Liver (tissue), 9 donors: ENCODE results near the gene ZNF615. TPM values are rescaled to one million over a fixed set of nuclear protein-coding genes. Genes with fewer than 3 reads are reported as not detected.
A peak's percentile ranks its signal among the peaks of the same experiment; 100 is the strongest.

ENCODE experiments used
- DNase-seq: peaks from one replicate; pipeline ENCODE4 v3.0.0-alpha.2; 2017; ENCODE audit warnings: low spot score
- H3K27ac ChIP-seq, 2 donors: one replicate each; pipeline ENCODE4 v1.7.0; 2013; ENCODE audit warnings: inconsistent platforms in 2 of 2, low read length in 2 of 2, control low read depth in 1 of 2, low read depth in 1 of 2, mild to moderate bottlenecking in 1 of 2
- H3K27me3 ChIP-seq, 4 donors: one replicate each; pipeline versions ENCODE4 v1.6.1 to v1.7.0; 2013; ENCODE audit warnings: low read length in 3 of 4, inconsistent platforms in 1 of 4, mild to moderate bottlenecking in 1 of 4, moderate library complexity in 1 of 4; ENCODE audit not compliant: control insufficient read depth in 4 of 4, insufficient read depth in 4 of 4
- H3K36me3 ChIP-seq, 4 donors: one replicate each; pipeline versions ENCODE4 v1.6.1 to v1.7.0; 2013; ENCODE audit warnings: low read length in 3 of 4, mild to moderate bottlenecking in 3 of 4, low read depth in 1 of 4, moderate library complexity in 1 of 4; ENCODE audit not compliant: control insufficient read depth in 4 of 4, insufficient read depth in 3 of 4
- H3K4me1 ChIP-seq, 4 donors: one replicate each; pipeline versions ENCODE4 v1.6.1 to v1.7.0; 2013; ENCODE audit warnings: low read length in 3 of 4, mild to moderate bottlenecking in 3 of 4, moderate library complexity in 1 of 4; ENCODE audit not compliant: control insufficient read depth in 4 of 4, insufficient read depth in 4 of 4
- H3K4me3 ChIP-seq, 3 donors: one replicate each; pipeline versions ENCODE4 v1.6.1 to v1.7.0; 2013; ENCODE audit warnings: low read length in 3 of 3, control low read depth in 1 of 3, low read depth in 1 of 3, mild to moderate bottlenecking in 1 of 3
- H3K9ac ChIP-seq, 2 donors: one replicate each; pipeline ENCODE4 v1.7.0; 2013; ENCODE audit warnings: low read length in 2 of 2, mild to moderate bottlenecking in 2 of 2, moderate library complexity in 2 of 2, control low read depth in 1 of 2, low read depth in 1 of 2
- H3K9me3 ChIP-seq, 4 donors: one replicate each; pipeline versions ENCODE4 v1.6.1 to v1.7.0; 2013; ENCODE audit warnings: low read length in 3 of 4; ENCODE audit not compliant: control insufficient read depth in 4 of 4
- ATF3 ChIP-seq: IDR thresholded peaks from 2 replicates; pipeline ENCODE4 v1.6.1; 2016; ENCODE audit warnings: antibody characterized with exemption
- CTCF ChIP-seq: fragments of 150-350 bp; IDR thresholded peaks from 2 replicates; pipeline ENCODE4 v1.5.1; 2017; ENCODE audit warnings: improper control_type of control experiment, low read depth, low read length; ENCODE audit not compliant: missing input control
- FOXA1 ChIP-seq: IDR thresholded peaks from 2 replicates; pipeline ENCODE4 v1.6.1; 2016; ENCODE audit warnings: antibody characterized with exemption
- FOXA2 ChIP-seq: IDR thresholded peaks from 2 replicates; pipeline ENCODE4 v1.6.1; 2016; ENCODE audit warnings: antibody characterized with exemption
- GABPA ChIP-seq, 2 donors: IDR thresholded peaks in 1 of 2; conservative IDR thresholded peaks in 1 of 2; 2 replicates each; pipeline ENCODE4 v1.6.1; 2016; ENCODE audit warnings: antibody characterized with exemption in 2 of 2, mild to moderate bottlenecking in 1 of 2, moderate library complexity in 1 of 2
- HNF4A ChIP-seq, 2 donors: conservative IDR thresholded peaks; 2 replicates each; pipeline ENCODE4 v1.6.1; 2016; ENCODE audit warnings: antibody characterized with exemption in 2 of 2, mild to moderate bottlenecking in 2 of 2
- HNF4G ChIP-seq: IDR thresholded peaks from 2 replicates; pipeline ENCODE4 v1.6.1; 2016; ENCODE audit warnings: antibody characterized with exemption
- JUND ChIP-seq, 2 donors: IDR thresholded peaks; 2 replicates each; pipeline ENCODE4 v1.6.1; 2016; ENCODE audit warnings: antibody characterized with exemption in 2 of 2
- MAX ChIP-seq: IDR thresholded peaks from 2 replicates; pipeline ENCODE4 v1.6.1; 2016; ENCODE audit warnings: antibody characterized with exemption
- RAD21 ChIP-seq, 2 donors: IDR thresholded peaks; 2 replicates each; pipeline ENCODE4 v1.6.1; 2016; ENCODE audit warnings: antibody characterized with exemption in 2 of 2, mild to moderate bottlenecking in 2 of 2
- REST ChIP-seq: IDR thresholded peaks from 2 replicates; pipeline ENCODE4 v1.6.1; 2016; ENCODE audit warnings: antibody characterized with exemption, mild to moderate bottlenecking
- RXRA ChIP-seq, 2 donors: IDR thresholded peaks; 2 replicates each; pipeline ENCODE4 v1.6.1; 2017 to 2018; ENCODE audit warnings: antibody characterized with exemption in 2 of 2, mild to moderate bottlenecking in 1 of 2
- SP1 ChIP-seq: IDR thresholded peaks from 2 replicates; pipeline ENCODE4 v1.6.1; 2018; ENCODE audit warnings: antibody characterized with exemption, mild to moderate bottlenecking
- TAF1 ChIP-seq: conservative IDR thresholded peaks from 2 replicates; pipeline ENCODE4 v1.6.1; 2016; ENCODE audit warnings: antibody characterized with exemption, mild to moderate bottlenecking
- ZBTB33 ChIP-seq: IDR thresholded peaks from 2 replicates; pipeline ENCODE4 v1.6.1; 2016; ENCODE audit warnings: antibody characterized with exemption
- WGBS: extraction: QIAGEN DNeasy Blood & Tissue Kit; methylation state at CpG from one replicate; pipeline ENCODE4 v1.1.7; 2013; 5-methylcytosine and 5-hydroxymethylcytosine counted together
- polyA plus RNA-seq, 2 donors: library from polyadenylated mRNA; stranded (reverse) in 1 of 2; unstranded in 1 of 2; fragments of 200-250 nt in 1 of 2; fragments of >200 nt in 1 of 2; fragmentation: Nextera tagmentation in 1 of 2; extraction: Ambion mirVana in 1 of 2; gene quantifications; one replicate each; pipeline versions ENCODE4 v1.2.1 to v1.2.3, GENCODE V29; 2013 to 2015
- total RNA-seq, 2 donors: library from RNA; depleted of rRNA; stranded (reverse); fragments of >200 nt; gene quantifications; one replicate each; pipeline ENCODE4 v1.2.3, GENCODE V29; 2014
- donor health status: healthy.
- donor health status: healthy.
- donor health status: healthy.
- donor health status: healthy.
- donor health status: healthy.

Gene ZNF615
- total and polyA plus RNA-seq, 4 donors, result 1.7 to 6.2 (median 2.9) TPM

GRCh38 chr19:51980116-51980736 lies 27.8 kb downstream of the ZNF615 start:
- H3K9ac ChIP-seq, result no peak overlapping the region
- WGBS, result 86% methylated on average over 6 of the region's 6 CpGs
- H3K9me3 ChIP-seq, result peaks cover 40 to 86% (median 53%) of the 10 kb centered on the region in 4 donors
- no peak overlapping the region for H3K27ac ChIP-seq
- H3K4me1 ChIP-seq, result peaks cover 0 to 2% (median under 1%) of the 10 kb centered on the region in 4 donors
- no peaks in the 10 kb centered on the region for H3K27me3 ChIP-seq
- DNase-seq, result no peak
- peaks cover 2 to 28% (median 18%) of the 10 kb centered on the region in 4 donors for H3K36me3 ChIP-seq
- TF ChIP-seq TAF1 (no peak), ATF3 (no peak), ZBTB33 (no peak), GABPA (IDR thresholded peaks at IDR 0.05 in 1 of 2, conservative IDR thresholded peaks at IDR 0.05 in 1 of 2) (no peak), RAD21 (IDR thresholded peaks at IDR 0.05) (no peak), CTCF (no peak), RXRA (IDR thresholded peaks at IDR 0.05) (no peak), MAX (no peak), REST (no peak), FOXA1 (no peak), HNF4A (conservative IDR thresholded peaks at IDR 0.05) (no peak), FOXA2 (no peak), HNF4G (no peak), JUND (IDR thresholded peaks at IDR 0.05) (no peak)
- peak overlapping the region in 1 of 3 donors; percentile 63 for H3K4me3 ChIP-seq

GRCh38 chr19:51978882-51979281 lies 29.1 kb downstream of the ZNF615 start:
- DNase-seq, result no peak
- Histone ChIP-seq H3K9ac (no peak overlapping the region), H3K4me1 (no peaks in the 10 kb centered on the region), H3K27me3 (no peaks in the 10 kb centered on the region), H3K9me3 (peaks cover 47 to 89% (median 62%) of the 10 kb centered on the region in 4 donors), H3K36me3 (peaks cover 5 to 40% (median 29%) of the 10 kb centered on the region in 4 donors), H3K4me3 (peak overlapping the region in 2 of 3 donors; percentile 51 to 63), H3K27ac (no peak overlapping the region)
- WGBS, result 97% methylated on average over 4 of the region's 4 CpGs
- no peak for TF ChIP-seq SP1
- TF ChIP-seq FOXA1, result no peak
- TF ChIP-seq RAD21 (IDR thresholded peaks at IDR 0.05), result no peak
- no peak for TF ChIP-seq TAF1
- no peak for TF ChIP-seq REST
- no peak for TF ChIP-seq CTCF
- no peak for TF ChIP-seq GABPA (IDR thresholded peaks at IDR 0.05 in 1 of 2, conservative IDR thresholded peaks at IDR 0.05 in 1 of 2)
- TF ChIP-seq ATF3, result no peak
